Measurements from ENCODE around the gene MTMR3.

- no peak for TF ChIP-seq TAF1 (IDR thresholded peaks at IDR 0.05; ENCODE audit: low read depth)
- TF ChIP-seq MAX (IDR thresholded peaks at IDR 0.05) = no peak
These were observed 146.5 kb downstream of the MTMR3 start for GRCh38 chr22:30029512-30029911.

All from Ishikawa (cell line).